ENCODE data around the gene FKBP11. TPM values are rescaled to one million over a fixed set of nuclear protein-coding genes. Genes with fewer than 3 reads are reported as not detected.

The FKBP11 gene
- polyA plus RNA-seq (2013, experiment 1 of 2) = 18.6 TPM
- 19.8 TPM for polyA plus RNA-seq (2013, experiment 2 of 2)

DNA sequence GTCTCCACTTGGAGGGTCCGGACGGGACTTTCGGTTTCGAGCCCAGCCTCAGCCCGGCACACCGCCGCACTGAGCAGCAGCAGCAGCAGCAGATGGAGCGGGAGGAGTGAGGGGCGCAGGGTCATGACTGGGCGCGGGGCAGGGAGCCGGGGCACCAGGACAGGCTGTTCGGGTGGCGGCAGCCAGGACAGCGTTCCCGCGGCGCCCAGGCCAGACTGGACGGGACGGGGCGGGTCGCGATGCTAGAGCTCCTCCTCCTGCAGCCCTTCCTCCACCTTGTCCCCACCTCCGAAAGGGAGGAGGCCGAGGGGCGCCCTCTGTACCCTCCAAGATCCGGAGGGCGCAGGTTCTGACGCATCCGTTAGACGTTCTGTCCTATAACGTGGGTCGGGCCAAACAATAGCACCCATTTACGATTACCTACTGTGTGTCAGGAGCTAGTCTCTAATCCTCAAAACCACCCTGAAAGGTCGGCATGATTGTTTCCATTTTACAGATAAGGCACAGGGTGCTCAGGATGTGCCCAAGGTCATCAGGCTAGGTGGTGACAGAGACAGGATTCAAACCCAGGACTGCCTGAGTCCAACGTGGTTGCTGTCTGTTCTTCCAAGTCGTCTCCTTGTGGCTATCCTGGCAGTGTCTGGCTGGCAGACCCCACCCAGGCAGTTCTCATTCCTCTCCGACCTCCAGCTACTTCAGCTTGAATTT, at the start of gene FKBP11:
FKBP11 (minus strand) TSS at position 189 of the 708 bp plus-strand sequence; CDS start at position 125, 64 bp downstream.
- Histone ChIP-seq H3K4me3 (ENCODE audit: extremely low read depth, insufficient read depth, low read length, poor library complexity, severe bottlenecking) (peak within 1 kb of the TSS; percentile 19), H3K36me3 (ENCODE audit: control insufficient read depth, insufficient read depth, low read length) (peaks cover 91% of the 10 kb centered on the region), H3K4me1 (ENCODE audit: control insufficient read depth, insufficient read depth, low read length, poor library complexity, severe bottlenecking) (no peaks in the 10 kb centered on the region), H3K27ac (ENCODE audit: low read depth, low read length, severe bottlenecking) (no peak within 1 kb of the TSS), H3K9me3 (ENCODE audit: control insufficient read depth, low read length) (no peaks in the 10 kb centered on the region)
- 82 to 86% methylated on average over 33 to 34 of the region's 38 CpGs for WGBS, 2 experiments (ENCODE audit: insufficient coverage in 2 of 2)

DNA sequence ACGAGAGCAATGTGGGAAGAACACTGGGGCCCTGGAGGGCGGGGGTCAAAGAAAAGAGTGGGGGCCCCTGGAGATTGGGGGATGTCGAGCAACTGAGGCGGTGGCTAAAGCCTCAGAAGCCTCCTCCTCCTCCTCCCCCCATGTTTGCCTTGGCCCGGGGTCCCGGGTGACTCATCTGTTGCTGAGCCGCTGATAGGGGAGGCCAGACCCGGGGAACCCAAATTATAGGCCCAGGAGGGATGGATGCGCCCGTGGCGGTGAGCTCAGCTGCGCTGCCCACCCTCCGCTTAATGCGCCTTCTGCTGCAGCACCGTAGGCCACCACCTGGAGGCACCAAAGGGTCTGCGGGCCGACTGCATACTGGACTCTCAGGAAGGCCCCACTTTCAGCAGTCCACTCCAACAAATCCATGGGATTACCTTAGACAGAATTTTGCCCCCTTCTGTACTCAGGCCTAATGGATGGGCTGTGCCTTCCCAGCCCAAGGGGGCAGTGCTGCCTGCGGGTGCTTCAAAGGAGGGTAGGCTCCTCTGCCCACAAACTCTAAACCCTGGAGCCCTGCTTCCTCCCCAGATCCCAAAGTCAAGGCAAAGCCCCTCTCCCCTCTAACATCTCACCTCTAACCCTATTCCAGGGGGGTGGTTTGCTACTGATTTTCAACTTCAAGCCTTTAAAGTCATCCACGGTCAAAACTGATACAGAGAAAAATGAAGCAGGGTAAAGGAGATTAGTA, 48.8 kb upstream of the FKBP11 start:
- WGBS, 2 experiments (ENCODE audit: insufficient coverage in 2 of 2) = 13 to 15% methylated on average over 12 to 15 of the region's 19 CpGs
- Histone ChIP-seq H3K36me3 (ENCODE audit: control insufficient read depth, insufficient read depth, low read length) (no peaks in the 10 kb centered on the region), H3K9me3 (ENCODE audit: control insufficient read depth, low read length) (no peaks in the 10 kb centered on the region), H3K4me3 (ENCODE audit: extremely low read depth, insufficient read depth, low read length, poor library complexity, severe bottlenecking) (no peak overlapping the region), H3K27ac (ENCODE audit: low read depth, low read length, severe bottlenecking) (no peak overlapping the region), H3K4me1 (ENCODE audit: control insufficient read depth, insufficient read depth, low read length, poor library complexity, severe bottlenecking) (peaks cover 18% of the 10 kb centered on the region)

DNA sequence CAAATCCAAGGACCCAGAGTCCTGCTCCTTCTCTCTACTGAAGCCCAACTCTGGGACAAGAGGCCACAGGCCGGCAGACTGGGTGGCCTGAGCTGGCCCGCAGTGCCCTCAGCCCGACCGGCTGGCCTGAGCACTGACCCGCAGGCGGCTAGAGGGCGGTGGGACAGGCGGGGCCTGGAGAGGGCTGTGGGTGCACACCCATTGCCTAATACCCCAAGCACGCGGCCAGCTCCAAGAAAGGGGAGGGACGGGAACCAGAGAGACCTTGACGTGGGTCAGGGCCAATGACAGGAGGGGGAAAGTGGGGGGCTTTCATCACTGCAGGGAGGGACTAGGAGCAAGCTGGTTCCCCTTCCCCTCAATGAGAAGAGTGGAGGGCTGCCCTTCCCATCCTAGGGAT, 48.2 kb upstream of the FKBP11 start:
- no peaks in the 10 kb centered on the region for H3K9me3 ChIP-seq (ENCODE audit: control insufficient read depth, low read length)
- 55 to 59% methylated on average over 8 to 12 of the region's 12 CpGs for WGBS, 2 experiments (ENCODE audit: insufficient coverage in 2 of 2)

DNA sequence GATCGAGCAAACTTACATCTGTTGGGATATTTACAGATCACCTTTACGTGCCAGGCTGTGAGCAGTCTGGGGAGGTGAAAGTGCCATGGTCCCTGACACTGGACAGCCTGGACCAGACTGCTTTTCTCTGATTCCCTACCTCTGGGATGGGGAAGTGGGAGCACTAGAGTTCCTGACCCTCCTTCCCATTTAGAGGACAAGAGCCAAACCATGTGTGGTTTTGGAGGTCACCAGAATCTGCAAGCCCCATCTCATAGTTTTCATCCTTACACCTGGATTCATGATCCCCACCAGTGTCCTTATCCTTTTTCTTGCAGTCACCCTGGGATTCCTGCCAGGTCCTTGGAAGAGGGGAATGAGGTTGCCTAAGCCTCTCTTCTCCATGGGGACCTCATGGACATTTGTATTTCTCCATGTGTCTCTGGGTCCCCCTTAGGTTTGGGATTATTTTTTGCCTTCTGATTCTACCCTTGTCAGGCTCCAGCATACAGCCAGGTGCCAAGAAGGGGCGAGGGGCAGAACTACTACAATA, 47.7 kb upstream of the FKBP11 start:
- no peaks in the 10 kb centered on the region for H3K36me3 ChIP-seq (ENCODE audit: control insufficient read depth, insufficient read depth, low read length)
- H3K9me3 ChIP-seq (ENCODE audit: control insufficient read depth, low read length) = no peaks in the 10 kb centered on the region
- no peak overlapping the region for H3K27ac ChIP-seq (ENCODE audit: low read depth, low read length, severe bottlenecking)
- WGBS, 2 experiments (ENCODE audit: insufficient coverage in 2 of 2) = 75% methylated on average over 2 of the region's 3 CpGs; no CpG with 5 or more reads in 1 of the 2 experiments
- H3K4me3 ChIP-seq (ENCODE audit: extremely low read depth, insufficient read depth, low read length, poor library complexity, severe bottlenecking) = no peak overlapping the region
- peaks cover 12% of the 10 kb centered on the region for H3K4me1 ChIP-seq (ENCODE audit: control insufficient read depth, insufficient read depth, low read length, poor library complexity, severe bottlenecking)

More for the DNA sequence above, 48.2 kb upstream of the FKBP11 start:
- Histone ChIP-seq H3K27ac (ENCODE audit: low read depth, low read length, severe bottlenecking) (no peak overlapping the region), H3K36me3 (ENCODE audit: control insufficient read depth, insufficient read depth, low read length) (no peaks in the 10 kb centered on the region), H3K4me1 (ENCODE audit: control insufficient read depth, insufficient read depth, low read length, poor library complexity, severe bottlenecking) (peaks cover 12% of the 10 kb centered on the region), H3K4me3 (ENCODE audit: extremely low read depth, insufficient read depth, low read length, poor library complexity, severe bottlenecking) (no peak overlapping the region)

DNA sequence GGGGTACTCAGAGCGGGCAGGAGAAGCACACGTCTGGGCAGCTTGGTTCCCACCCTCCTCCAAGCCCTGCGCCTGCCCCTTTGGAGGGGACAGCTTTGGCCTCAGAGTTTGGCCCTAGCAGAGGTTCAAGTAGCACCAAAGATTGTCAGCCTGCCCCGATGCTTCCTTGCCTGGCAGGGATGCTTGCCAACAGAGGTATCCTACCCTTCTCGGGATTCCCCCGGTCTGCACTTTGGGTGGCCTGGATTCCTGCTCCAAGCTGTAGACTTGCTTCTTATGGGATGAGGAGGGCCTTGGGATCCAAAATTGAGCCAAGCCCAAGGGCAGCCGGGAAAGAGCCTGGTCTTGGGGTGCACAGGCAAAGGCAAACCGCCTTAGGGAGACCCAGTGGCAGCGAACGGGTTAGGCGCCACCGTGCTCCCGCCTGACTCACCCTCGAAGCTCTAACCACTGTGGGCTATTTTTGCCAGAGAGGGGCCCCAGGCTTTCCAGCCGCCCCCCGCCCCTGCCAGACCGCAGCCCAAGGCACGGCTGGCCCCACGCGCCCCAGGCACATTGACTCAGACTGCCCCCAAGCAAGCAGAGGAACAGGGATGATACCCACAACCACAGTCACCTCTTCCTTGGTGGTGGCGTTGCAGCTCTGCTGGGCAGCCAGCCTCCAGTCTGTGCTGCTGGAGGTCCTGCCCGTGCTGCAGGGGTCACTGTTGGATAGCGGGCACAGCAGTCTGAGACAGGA, 47.1 kb upstream of the FKBP11 start:
- no peaks in the 10 kb centered on the region for H3K9me3 ChIP-seq (ENCODE audit: control insufficient read depth, low read length)
- no peak overlapping the region for H3K27ac ChIP-seq (ENCODE audit: low read depth, low read length, severe bottlenecking)
- WGBS, 2 experiments (ENCODE audit: insufficient coverage in 2 of 2) = 80 to 83% methylated on average over 16 to 22 of the region's 23 CpGs
- peaks cover 12% of the 10 kb centered on the region for H3K4me1 ChIP-seq (ENCODE audit: control insufficient read depth, insufficient read depth, low read length, poor library complexity, severe bottlenecking)
- no peaks in the 10 kb centered on the region for H3K36me3 ChIP-seq (ENCODE audit: control insufficient read depth, insufficient read depth, low read length)
- no peak overlapping the region for H3K4me3 ChIP-seq (ENCODE audit: extremely low read depth, insufficient read depth, low read length, poor library complexity, severe bottlenecking)

DNA sequence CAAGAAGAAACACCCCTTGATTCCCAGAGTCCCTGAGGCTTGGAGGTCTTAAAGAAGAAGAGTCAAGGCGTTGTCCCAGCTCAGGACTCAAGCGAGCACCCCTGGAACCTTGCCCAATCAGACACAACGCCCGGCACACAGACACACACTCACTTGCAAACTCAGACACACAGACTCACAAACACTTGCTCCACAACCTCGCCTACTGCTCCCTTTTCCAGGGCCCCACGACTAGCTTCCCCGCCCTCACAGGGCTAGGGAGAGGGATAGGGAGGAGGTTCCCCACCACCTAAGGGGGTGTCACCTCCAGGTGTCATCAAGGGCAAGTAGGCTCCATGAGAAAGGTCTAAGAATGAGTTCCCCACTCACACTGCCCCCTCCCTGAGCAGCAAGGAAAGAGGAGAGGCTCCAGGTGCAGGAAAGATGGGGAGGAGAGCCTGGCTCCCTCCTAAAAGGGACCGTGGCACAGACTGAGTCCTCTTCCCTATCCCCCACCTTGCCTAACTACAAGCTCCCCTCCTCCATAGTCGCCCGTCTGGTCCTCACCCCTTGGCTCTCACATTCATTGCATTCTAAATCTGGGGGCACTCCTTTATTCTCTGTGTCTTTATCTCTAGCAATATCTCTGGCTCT, 45.5 kb upstream of the FKBP11 start:
- Histone ChIP-seq H3K27ac (ENCODE audit: low read depth, low read length, severe bottlenecking) (no peak overlapping the region), H3K4me1 (ENCODE audit: control insufficient read depth, insufficient read depth, low read length, poor library complexity, severe bottlenecking) (peaks cover 12% of the 10 kb centered on the region), H3K9me3 (ENCODE audit: control insufficient read depth, low read length) (no peaks in the 10 kb centered on the region), H3K4me3 (ENCODE audit: extremely low read depth, insufficient read depth, low read length, poor library complexity, severe bottlenecking) (peak overlapping the region; percentile 25), H3K36me3 (ENCODE audit: control insufficient read depth, insufficient read depth, low read length) (no peaks in the 10 kb centered on the region)
- WGBS, 2 experiments (ENCODE audit: insufficient coverage in 2 of 2) = 20 to 25% methylated on average over 5 to 8 of the region's 10 CpGs

DNA sequence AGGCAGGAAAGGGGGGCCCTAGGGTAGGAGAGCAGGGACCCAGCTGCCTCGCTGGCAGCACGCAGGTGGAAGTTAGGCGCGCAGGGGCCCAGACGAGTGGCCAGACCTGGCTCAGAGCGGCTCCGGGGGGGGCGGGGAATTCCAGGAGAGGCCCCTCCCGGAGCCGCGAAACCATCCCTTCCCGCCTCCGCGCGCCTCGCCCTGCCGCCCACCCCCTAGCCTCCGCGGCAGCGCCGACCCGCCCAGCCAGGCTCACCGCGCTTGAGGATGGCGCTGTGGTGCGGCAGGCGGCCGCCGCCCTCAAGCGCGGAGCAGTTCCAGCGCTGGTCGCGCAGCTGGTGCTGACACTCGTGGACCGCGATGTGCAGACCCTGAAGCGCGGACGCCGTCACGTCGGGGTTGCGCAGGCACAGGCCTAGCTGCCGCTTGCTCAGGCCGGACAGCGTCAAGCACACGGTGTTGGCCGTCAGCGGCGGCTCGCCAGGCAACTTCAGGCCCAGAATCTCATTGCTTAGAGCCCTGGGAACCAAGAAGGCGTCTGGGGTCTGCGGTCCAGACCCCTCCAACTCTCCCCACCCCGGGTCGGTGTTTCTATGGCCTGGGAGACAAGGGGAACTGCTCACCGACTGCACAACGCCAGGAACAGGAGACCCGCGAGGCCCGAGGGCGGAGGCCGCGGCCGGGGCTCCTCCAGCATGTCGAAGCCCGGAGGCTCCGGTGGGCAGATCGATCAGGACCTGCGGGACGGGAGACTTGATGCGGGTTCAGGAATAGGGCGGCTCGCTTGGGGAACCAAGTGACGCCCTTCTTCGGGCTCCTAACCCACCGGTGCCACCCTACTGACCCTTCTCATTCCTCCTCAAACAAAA, 44.8 kb upstream of the FKBP11 start:
- Histone ChIP-seq H3K4me3 (ENCODE audit: extremely low read depth, insufficient read depth, low read length, poor library complexity, severe bottlenecking) (no peak overlapping the region), H3K4me1 (ENCODE audit: control insufficient read depth, insufficient read depth, low read length, poor library complexity, severe bottlenecking) (peaks cover 12% of the 10 kb centered on the region), H3K9me3 (ENCODE audit: control insufficient read depth, low read length) (no peaks in the 10 kb centered on the region), H3K36me3 (ENCODE audit: control insufficient read depth, insufficient read depth, low read length) (no peaks in the 10 kb centered on the region), H3K27ac (ENCODE audit: low read depth, low read length, severe bottlenecking) (no peak overlapping the region)
- 6 to 9% methylated on average over 52 to 71 of the region's 77 CpGs for WGBS, 2 experiments (ENCODE audit: insufficient coverage in 2 of 2)

DNA sequence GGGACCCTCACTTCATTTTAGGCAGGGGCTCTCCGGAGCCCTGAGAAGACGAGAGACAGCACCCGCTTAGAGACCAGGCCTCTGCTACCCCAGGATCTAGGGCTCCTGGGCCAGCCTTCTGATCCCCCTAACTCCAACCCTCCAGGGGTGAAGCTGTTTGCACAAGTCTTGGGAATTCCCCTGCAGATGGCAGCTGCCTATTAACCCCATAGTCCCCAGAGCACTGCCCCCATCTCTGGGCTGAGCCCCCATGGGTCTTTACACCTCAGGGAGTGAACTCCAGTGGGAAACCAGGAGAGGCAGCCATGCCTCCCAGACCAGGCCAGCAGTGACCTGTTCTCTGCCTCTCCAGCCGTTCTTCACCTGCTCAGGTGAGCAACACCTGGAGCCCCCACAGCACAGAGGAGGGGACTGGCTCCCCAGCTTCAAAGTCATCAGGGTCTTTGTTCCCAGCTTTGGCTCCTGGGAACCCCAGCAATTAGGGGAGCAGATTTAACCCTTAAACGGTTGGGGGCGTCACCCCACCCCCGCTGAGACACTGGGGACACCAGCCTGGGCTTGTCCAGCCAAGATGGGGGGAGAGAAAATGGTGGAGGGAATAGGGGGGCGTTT, 44.0 kb upstream of the FKBP11 start:
- peaks cover 12% of the 10 kb centered on the region for H3K4me1 ChIP-seq (ENCODE audit: control insufficient read depth, insufficient read depth, low read length, poor library complexity, severe bottlenecking)
- no peak overlapping the region for H3K27ac ChIP-seq (ENCODE audit: low read depth, low read length, severe bottlenecking)
- no peaks in the 10 kb centered on the region for H3K36me3 ChIP-seq (ENCODE audit: control insufficient read depth, insufficient read depth, low read length)
- 25 to 30% methylated on average over 4 to 5 of the region's 8 CpGs for WGBS, 2 experiments (ENCODE audit: insufficient coverage in 2 of 2)
- no peaks in the 10 kb centered on the region for H3K9me3 ChIP-seq (ENCODE audit: control insufficient read depth, low read length)
- H3K4me3 ChIP-seq (ENCODE audit: extremely low read depth, insufficient read depth, low read length, poor library complexity, severe bottlenecking) = no peak overlapping the region

DNA sequence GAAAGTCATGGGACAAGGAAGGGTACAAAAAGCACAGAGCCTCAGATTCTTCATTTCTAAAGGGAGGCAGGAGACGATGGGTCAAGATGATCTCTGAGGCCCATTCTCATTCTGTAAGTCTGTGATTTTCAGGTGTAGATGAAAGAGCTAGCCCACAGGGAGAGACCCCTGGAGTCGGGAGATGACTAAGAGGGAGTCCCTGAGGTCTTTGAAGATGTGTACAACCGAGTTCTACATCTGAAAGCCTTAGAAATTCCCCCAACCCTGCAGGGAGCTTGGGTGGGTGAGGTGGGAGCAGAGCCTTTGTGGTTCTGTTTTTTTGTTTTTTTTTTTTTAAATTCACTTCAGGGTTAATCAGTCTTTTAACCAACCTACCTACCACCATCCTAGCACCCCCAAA, 43.2 kb upstream of the FKBP11 start:
- H3K4me3 ChIP-seq (ENCODE audit: extremely low read depth, insufficient read depth, low read length, poor library complexity, severe bottlenecking) = no peak overlapping the region
- H3K27ac ChIP-seq (ENCODE audit: low read depth, low read length, severe bottlenecking) = no peak overlapping the region
- H3K36me3 ChIP-seq (ENCODE audit: control insufficient read depth, insufficient read depth, low read length) = no peaks in the 10 kb centered on the region
- H3K9me3 ChIP-seq (ENCODE audit: control insufficient read depth, low read length) = no peaks in the 10 kb centered on the region
- 29 to 33% methylated on average over 1 to 2 of the region's 3 CpGs for WGBS, 2 experiments (ENCODE audit: insufficient coverage in 2 of 2)
- H3K4me1 ChIP-seq (ENCODE audit: control insufficient read depth, insufficient read depth, low read length, poor library complexity, severe bottlenecking) = peaks cover 12% of the 10 kb centered on the region

Measured in mesodermal cell (in vitro differentiated cells).